Upper lobe of right lung (tissue), 1 donor: ENCODE results near the gene SLC9C1. TPM values are rescaled to one million over a fixed set of nuclear protein-coding genes. Genes with fewer than 3 reads are reported as not detected.
A peak's percentile ranks its signal among the peaks of the same experiment; 100 is the strongest.

Experiments
- ATAC-seq: fragments of 200-7000 bp; cut with Tn5 transposase; one replicate; pipeline ENCODE4 v1.9.1; 2020; ENCODE audit warnings: mild to moderate bottlenecking, moderate library complexity
- DNase-seq: peaks from one replicate; pipeline ENCODE4 v3.0.0-alpha.2; 2020
- H3K27ac ChIP-seq: fragments of 200-600 bp; one replicate; pipeline ENCODE4 v1.8.0; 2022
- H3K27me3 ChIP-seq: fragments of 200-600 bp; one replicate; pipeline ENCODE4 v1.8.0; 2022; ENCODE audit warnings: mild to moderate bottlenecking
- H3K36me3 ChIP-seq: fragments of 200-600 bp; one replicate; pipeline ENCODE4 v1.8.0; 2022
- H3K4me1 ChIP-seq: fragments of 200-600 bp; one replicate; pipeline ENCODE4 v1.8.0; 2022
- H3K4me3 ChIP-seq: fragments of 200-600 bp; one replicate; pipeline ENCODE4 v1.8.0; 2022; ENCODE audit warnings: mild to moderate bottlenecking
- H3K9me3 ChIP-seq: fragments of 200-600 bp; one replicate; pipeline ENCODE4 v1.8.0; 2022
- intact Hi-C: fragments of 100-400 bp; cut with DNase I; formaldehyde crosslinking; loops from one replicate; pipeline ENCODE4 v1.11.0; 2022
- microRNA-seq: library from miRNA; unstranded; fragments of <30 nt; microRNA quantifications from one replicate; pipeline ENCODE4 v1.2.0, GENCODE V29; 2020; ENCODE audit warnings: borderline microRNAs expressed
- total RNA-seq: library from RNA; stranded (reverse); fragmentation: NEBNext Ultra II Directional; extraction: Animal tissue kit (Norgen Biotek cat#: 25700); gene quantifications from one replicate; pipeline ENCODE4 v1.2.1, GENCODE V29; 2021
- TF ChIP-seq, protein P1 (sequence below): fragments of 200-600 bp; IDR thresholded peaks from one replicate; pipeline ENCODE4 v1.8.0; 2022; ENCODE audit warnings: antibody characterized with exemption
- donor health status: DM: no; HTN: yes; CAD: no; lungs with severe emphysema.

SLC9C1 gene
- total RNA-seq, 1 donor from 2014 or later, result not detected

DNA sequence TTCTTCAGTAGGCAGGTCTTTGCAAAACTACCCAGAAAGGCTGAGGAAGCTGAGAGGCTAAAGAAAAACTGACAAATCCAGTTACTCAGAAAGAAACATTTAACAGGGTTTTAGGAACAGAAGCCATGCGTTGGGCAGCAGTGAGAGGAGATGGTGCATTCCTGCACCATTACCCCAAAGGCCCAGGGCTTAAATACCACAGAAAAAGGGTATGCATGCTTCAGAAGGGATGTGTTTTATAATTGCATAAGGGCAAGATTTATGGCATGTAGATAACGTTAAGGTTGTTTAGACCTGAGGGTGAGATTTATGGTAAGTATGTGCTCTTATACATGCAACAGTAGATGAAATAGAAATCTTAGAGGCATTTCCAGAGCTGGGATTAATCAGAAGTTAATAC, 197.8 kb downstream of the SLC9C1 start:
- intact Hi-C loops, result no loop called here
- no peak for ATAC-seq
- H3K36me3 ChIP-seq, result no peaks in the 10 kb centered on the region
- DNase-seq, result no peak
- no peaks in the 10 kb centered on the region for H3K9me3 ChIP-seq
- TF ChIP-seq, protein P1, sequence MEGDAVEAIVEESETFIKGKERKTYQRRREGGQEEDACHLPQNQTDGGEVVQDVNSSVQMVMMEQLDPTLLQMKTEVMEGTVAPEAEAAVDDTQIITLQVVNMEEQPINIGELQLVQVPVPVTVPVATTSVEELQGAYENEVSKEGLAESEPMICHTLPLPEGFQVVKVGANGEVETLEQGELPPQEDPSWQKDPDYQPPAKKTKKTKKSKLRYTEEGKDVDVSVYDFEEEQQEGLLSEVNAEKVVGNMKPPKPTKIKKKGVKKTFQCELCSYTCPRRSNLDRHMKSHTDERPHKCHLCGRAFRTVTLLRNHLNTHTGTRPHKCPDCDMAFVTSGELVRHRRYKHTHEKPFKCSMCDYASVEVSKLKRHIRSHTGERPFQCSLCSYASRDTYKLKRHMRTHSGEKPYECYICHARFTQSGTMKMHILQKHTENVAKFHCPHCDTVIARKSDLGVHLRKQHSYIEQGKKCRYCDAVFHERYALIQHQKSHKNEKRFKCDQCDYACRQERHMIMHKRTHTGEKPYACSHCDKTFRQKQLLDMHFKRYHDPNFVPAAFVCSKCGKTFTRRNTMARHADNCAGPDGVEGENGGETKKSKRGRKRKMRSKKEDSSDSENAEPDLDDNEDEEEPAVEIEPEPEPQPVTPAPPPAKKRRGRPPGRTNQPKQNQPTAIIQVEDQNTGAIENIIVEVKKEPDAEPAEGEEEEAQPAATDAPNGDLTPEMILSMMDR, result no peak
- no peak overlapping the region for H3K4me3 ChIP-seq
- no peaks in the 10 kb centered on the region for H3K27me3 ChIP-seq
- H3K4me1 ChIP-seq, result peaks cover 4% of the 10 kb centered on the region
- H3K27ac ChIP-seq, result no peak overlapping the region

DNA sequence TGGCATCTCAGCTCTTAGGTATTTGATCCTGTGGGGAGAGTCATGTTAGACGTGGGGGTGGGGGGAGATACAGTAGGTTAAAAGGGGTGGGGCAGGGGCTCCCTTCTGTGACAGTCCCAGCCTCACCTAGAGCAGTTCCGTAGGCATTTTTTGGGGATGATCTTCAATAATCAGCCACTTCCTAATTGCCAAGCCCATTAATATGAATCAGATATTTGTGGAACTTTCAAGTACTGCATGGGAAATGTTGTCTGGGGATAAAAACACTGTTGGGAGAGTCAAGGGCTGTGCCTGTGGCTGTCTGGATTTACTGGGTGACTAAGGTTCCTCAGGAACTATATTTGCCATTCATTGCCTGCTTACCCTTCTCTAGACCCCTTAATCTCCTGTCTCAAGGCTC, 198.3 kb downstream of the SLC9C1 start:
- TF ChIP-seq, protein P1, result no peak
- Histone ChIP-seq H3K27ac (no peak overlapping the region), H3K27me3 (no peaks in the 10 kb centered on the region), H3K36me3 (no peaks in the 10 kb centered on the region), H3K4me1 (peaks cover 4% of the 10 kb centered on the region), H3K4me3 (no peak overlapping the region), H3K9me3 (no peaks in the 10 kb centered on the region)
- ATAC-seq (no peak), DNase-seq (no peak)
- intact Hi-C loops, result no loop called here

DNA sequence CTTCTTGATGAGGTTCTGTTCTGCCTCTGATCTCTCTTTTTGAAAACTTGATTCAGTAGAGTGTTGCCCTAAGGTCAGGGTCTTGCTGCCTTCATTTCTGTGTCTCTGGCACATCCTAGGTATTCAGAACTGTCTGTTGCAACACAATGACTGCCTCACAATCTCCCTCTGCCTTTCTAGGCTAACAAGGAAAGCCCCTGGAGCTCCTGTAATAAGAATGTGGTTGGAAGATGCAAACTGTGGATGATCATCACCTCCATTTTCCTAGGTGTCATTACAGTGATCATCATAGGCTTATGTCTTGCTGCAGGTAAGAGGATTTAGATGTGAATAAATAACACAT, 200.9 kb downstream of the SLC9C1 start:
- intact Hi-C loops, result no loop called here
- no peak for ATAC-seq
- peaks cover 8% of the 10 kb centered on the region for H3K4me1 ChIP-seq
- H3K4me3 ChIP-seq, result no peak overlapping the region
- no peaks in the 10 kb centered on the region for H3K36me3 ChIP-seq
- H3K9me3 ChIP-seq, result no peaks in the 10 kb centered on the region
- no peak overlapping the region for H3K27ac ChIP-seq
- TF ChIP-seq, protein P1, result no peak
- no peaks in the 10 kb centered on the region for H3K27me3 ChIP-seq
- DNase-seq, result no peak

DNA sequence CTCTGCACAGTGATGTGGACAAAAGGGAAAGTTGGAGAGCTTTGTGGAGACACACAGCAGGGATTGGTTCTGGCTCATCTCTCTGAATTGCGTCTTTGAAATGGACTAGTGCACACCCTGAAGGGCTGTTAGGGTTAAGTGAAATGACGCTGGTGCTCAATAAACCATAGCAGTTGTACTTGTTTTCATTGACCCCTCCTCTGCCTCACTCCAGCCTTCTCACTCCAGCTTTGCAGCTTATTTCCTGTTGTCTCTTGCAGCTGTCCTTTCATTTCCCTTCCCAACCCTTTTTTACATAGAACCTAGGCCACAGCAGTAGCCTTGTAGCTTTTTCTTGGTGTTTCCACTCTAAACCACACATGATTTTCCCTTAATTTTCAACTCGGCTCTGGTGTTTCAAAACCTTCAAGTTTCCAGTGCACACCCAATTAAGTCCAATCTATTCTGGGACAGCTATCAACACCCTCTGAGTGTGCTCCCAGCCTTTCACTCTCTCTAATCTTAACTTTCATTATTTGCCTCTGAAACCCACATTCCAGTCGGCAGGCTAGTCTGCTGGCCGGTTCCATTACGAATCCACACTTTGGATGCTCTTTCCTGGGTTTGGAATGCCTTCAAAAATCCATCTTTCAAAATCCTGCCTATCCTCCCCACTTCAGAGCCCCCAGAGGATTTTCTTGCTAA, 201.4 kb downstream of the SLC9C1 start:
- Histone ChIP-seq H3K4me1 (peaks cover 8% of the 10 kb centered on the region), H3K4me3 (no peak overlapping the region), H3K36me3 (no peaks in the 10 kb centered on the region), H3K27me3 (no peaks in the 10 kb centered on the region), H3K27ac (no peak overlapping the region), H3K9me3 (no peaks in the 10 kb centered on the region)
- TF ChIP-seq, protein P1, result no peak
- DNase-seq (no peak), ATAC-seq (no peak)
- intact Hi-C loops, result no loop called here

DNA sequence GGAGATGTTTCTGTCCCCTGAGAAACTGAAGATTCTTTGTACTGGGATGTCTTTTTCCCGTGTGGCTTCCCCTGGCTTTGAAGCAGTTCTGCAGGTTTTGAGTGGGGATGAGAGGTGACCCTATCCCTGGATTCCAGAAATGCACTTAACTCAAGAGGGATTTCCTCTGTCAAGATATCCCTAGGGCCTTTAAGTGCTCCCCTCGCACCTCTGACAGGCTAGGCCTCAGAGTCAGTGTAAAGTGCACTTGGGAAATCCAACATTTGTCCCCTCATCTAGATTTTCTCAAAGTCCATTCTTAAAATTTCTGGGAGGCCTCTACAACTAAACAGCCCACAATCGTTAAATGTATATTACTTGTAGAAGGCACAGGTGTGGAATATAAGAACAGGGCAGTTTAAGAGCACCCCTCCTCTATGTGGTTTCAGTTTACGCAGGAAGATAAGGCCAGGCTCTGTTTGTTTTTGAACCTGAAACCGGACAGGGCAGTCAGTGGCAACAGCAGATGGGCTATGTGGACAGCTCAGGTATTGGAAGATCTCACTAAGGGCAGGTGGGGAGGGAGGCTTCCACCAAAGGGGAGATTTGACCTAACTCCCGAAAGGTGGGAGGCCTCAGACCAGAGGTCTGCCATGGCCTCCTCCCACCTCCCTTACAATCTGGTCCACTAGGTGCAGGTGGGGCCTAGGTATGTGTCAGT, 203.0 kb downstream of the SLC9C1 start:
- no peaks in the 10 kb centered on the region for H3K36me3 ChIP-seq
- peak; percentile 10 for ATAC-seq
- intact Hi-C loops, result no loop called here
- DNase-seq, result no peak
- TF ChIP-seq, protein P1, result no peak
- peaks cover 12% of the 10 kb centered on the region for H3K4me1 ChIP-seq
- no peaks in the 10 kb centered on the region for H3K27me3 ChIP-seq
- no peak overlapping the region for H3K4me3 ChIP-seq
- no peaks in the 10 kb centered on the region for H3K9me3 ChIP-seq
- H3K27ac ChIP-seq, result no peak overlapping the region

Small RNA genes lying within 50 kb of the gene (microRNA-seq; reads per million reads assigned to microRNA genes)
- not detected for gene MIR567

Other genes starting within 250 kb of the SLC9C1 start
- gene C3orf52, start 207.8 kb downstream of the SLC9C1 start, total RNA-seq, result 20.1 TPM
- gene GCSAM, start 161.0 kb downstream of the SLC9C1 start, total RNA-seq, result 0.90 TPM
- 6.5 TPM for gene CD200, start 38.9 kb upstream of the SLC9C1 start, total RNA-seq
- gene BTLA, start 205.3 kb upstream of the SLC9C1 start, total RNA-seq, result 0.78 TPM